ENCODE results near the gene SF1. TPM values are rescaled to one million over a fixed set of nuclear protein-coding genes. Genes with fewer than 3 reads are reported as not detected.

The SF1 gene
- total and polyA plus RNA-seq, 9 of the 15 experiments (the other 6 are each of a cell fraction or from before 2014, with no cell fraction given), result 13.1 to 334 (median 111) TPM

- TF ChIP-seq DMBX1 (CRISPR knock-in tag; IDR thresholded peaks at IDR 0.05; ENCODE audit: borderline replicate concordance), result no peak
- TF ChIP-seq, protein P1, sequence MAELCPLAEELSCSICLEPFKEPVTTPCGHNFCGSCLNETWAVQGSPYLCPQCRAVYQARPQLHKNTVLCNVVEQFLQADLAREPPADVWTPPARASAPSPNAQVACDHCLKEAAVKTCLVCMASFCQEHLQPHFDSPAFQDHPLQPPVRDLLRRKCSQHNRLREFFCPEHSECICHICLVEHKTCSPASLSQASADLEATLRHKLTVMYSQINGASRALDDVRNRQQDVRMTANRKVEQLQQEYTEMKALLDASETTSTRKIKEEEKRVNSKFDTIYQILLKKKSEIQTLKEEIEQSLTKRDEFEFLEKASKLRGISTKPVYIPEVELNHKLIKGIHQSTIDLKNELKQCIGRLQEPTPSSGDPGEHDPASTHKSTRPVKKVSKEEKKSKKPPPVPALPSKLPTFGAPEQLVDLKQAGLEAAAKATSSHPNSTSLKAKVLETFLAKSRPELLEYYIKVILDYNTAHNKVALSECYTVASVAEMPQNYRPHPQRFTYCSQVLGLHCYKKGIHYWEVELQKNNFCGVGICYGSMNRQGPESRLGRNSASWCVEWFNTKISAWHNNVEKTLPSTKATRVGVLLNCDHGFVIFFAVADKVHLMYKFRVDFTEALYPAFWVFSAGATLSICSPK (IDR thresholded peaks at IDR 0.05; ENCODE audit: borderline replicate concordance), result no peak
- TF ChIP-seq PHF20 (IDR thresholded peaks at IDR 0.05; ENCODE audit: partially characterized antibody), result no peak
- no peak for TF ChIP-seq ILK (tag; IDR thresholded peaks at IDR 0.05; ENCODE audit: borderline replicate concordance, low read depth)
- TF ChIP-seq, protein P2, sequence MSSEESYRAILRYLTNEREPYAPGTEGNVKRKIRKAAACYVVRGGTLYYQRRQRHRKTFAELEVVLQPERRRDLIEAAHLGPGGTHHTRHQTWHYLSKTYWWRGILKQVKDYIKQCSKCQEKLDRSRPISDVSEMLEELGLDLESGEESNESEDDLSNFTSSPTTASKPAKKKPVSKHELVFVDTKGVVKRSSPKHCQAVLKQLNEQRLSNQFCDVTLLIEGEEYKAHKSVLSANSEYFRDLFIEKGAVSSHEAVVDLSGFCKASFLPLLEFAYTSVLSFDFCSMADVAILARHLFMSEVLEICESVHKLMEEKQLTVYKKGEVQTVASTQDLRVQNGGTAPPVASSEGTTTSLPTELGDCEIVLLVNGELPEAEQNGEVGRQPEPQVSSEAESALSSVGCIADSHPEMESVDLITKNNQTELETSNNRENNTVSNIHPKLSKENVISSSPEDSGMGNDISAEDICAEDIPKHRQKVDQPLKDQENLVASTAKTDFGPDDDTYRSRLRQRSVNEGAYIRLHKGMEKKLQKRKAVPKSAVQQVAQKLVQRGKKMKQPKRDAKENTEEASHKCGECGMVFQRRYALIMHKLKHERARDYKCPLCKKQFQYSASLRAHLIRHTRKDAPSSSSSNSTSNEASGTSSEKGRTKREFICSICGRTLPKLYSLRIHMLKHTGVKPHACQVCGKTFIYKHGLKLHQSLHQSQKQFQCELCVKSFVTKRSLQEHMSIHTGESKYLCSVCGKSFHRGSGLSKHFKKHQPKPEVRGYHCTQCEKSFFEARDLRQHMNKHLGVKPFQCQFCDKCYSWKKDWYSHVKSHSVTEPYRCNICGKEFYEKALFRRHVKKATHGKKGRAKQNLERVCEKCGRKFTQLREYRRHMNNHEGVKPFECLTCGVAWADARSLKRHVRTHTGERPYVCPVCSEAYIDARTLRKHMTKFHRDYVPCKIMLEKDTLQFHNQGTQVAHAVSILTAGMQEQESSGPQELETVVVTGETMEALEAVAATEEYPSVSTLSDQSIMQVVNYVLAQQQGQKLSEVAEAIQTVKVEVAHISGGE (CRISPR knock-in tag; IDR thresholded peaks at IDR 0.05), result no peak
- TF ChIP-seq SMAD4 (CRISPR knock-in tag; conservative IDR thresholded peaks at IDR 0.05), result peak; percentile 61; the same call in 1 of the 2 replicates
- TF ChIP-seq HIVEP1 (CRISPR knock-in tag; IDR thresholded peaks at IDR 0.05), result peak; percentile 89
- no peak for TF ChIP-seq ZNF274 (IDR thresholded peaks at IDR 0.05; ENCODE audit: borderline replicate concordance, low read depth, low read length)
- TF ChIP-seq NR1H2 (CRISPR knock-in tag; IDR thresholded peaks at IDR 0.05), result no peak
- no peak for TF ChIP-seq NFYB (IDR thresholded peaks at IDR 0.05; ENCODE audit: extremely low read depth, insufficient read length)
- no peak for TF ChIP-seq ZBTB26 (CRISPR knock-in tag; IDR thresholded peaks at IDR 0.05)
- TF ChIP-seq, protein P3, sequence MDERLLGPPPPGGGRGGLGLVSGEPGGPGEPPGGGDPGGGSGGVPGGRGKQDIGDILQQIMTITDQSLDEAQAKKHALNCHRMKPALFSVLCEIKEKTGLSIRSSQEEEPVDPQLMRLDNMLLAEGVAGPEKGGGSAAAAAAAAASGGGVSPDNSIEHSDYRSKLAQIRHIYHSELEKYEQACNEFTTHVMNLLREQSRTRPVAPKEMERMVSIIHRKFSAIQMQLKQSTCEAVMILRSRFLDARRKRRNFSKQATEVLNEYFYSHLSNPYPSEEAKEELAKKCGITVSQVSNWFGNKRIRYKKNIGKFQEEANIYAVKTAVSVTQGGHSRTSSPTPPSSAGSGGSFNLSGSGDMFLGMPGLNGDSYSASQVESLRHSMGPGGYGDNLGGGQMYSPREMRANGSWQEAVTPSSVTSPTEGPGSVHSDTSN (CRISPR knock-in tag; IDR thresholded peaks at IDR 0.05; ENCODE audit: low read depth), result no peak
- TF ChIP-seq, protein P3 (tag; conservative IDR thresholded peaks at IDR 0.05; ENCODE audit: low read depth), result no peak
- TF ChIP-seq MXI1 (IDR thresholded peaks at IDR 0.05; ENCODE audit: low read depth, low read length), result no peak
- TF ChIP-seq DNMT1 (IDR thresholded peaks at IDR 0.05), result no peak; the same call in 1 of the 2 replicates
- TF ChIP-seq SPI1 (IDR thresholded peaks at IDR 0.05; ENCODE audit: borderline replicate concordance, low read depth, low read length), result no peak
- no peak for TF ChIP-seq FOXJ3 (CRISPR knock-in tag; IDR thresholded peaks at IDR 0.05)
- TF ChIP-seq EP300 (IDR thresholded peaks at IDR 0.05; ENCODE audit: low read length), result no peak
These were observed 25.0 kb upstream of the SF1 start, which contains the start of gene MAP4K2 (continued) for GRCh38 chr11:64803158-64803845.

Data from K562 (cell line).